Neural cell (in vitro differentiated cells): ENCODE measurements around the gene TSFM. TPM values are rescaled to one million over a fixed set of nuclear protein-coding genes. Genes with fewer than 3 reads are reported as not detected.

Experiments used
- H2AFZ ChIP-seq: fragments of 200-600, 300-800 bp; sonication (generic), shearing (Covaris generic); 2 replicates; pipeline ENCODE4 v1.6.0; 2014; ENCODE audit warnings: low read depth, mild to moderate bottlenecking, antibody characterized with exemption, low read length, moderate library complexity
- H3F3A ChIP-seq: fragments of 200-600 bp; shearing (Covaris generic); 2 replicates; pipeline ENCODE4 v1.6.1; 2016; ENCODE audit warnings: mild to moderate bottlenecking, moderate library complexity, mixed read lengths, antibody characterized with exemption, low read length; ENCODE audit not compliant: insufficient read depth, poor library complexity, severe bottlenecking
- H3K27ac ChIP-seq: fragments of 200-600, 300-800 bp; sonication (generic), shearing (Covaris generic); 2 replicates; pipeline ENCODE4 v1.5.1; 2014; ENCODE audit warnings: mild to moderate bottlenecking, low read length, moderate library complexity
- H3K27me3 ChIP-seq: fragments of 300-800, 200-600 bp; sonication (generic), shearing (Covaris generic); 2 replicates; pipeline ENCODE4 v1.6.0; 2014; ENCODE audit warnings: mild to moderate bottlenecking, low read depth, low read length, moderate library complexity; ENCODE audit not compliant: insufficient read depth
- H3K36me3 ChIP-seq: fragments of 300-800, 200-600 bp; sonication (generic), shearing (Covaris generic); 2 replicates; pipeline ENCODE4 v1.5.1; 2014; ENCODE audit warnings: mild to moderate bottlenecking, antibody characterized with exemption, low read length, moderate library complexity; ENCODE audit not compliant: insufficient read depth
- H3K4me2 ChIP-seq: fragments of 300-800, 200-600 bp; sonication (generic), shearing (Covaris generic); 2 replicates; pipeline ENCODE4 v1.6.0; 2014; ENCODE audit warnings: mild to moderate bottlenecking, low read length
- H3K4me3 ChIP-seq: fragments of 300-800, 200-600 bp; sonication (generic), shearing (Covaris generic); 2 replicates; pipeline ENCODE4 v1.5.1; 2014; ENCODE audit warnings: mild to moderate bottlenecking, low read length, moderate library complexity
- H3K79me2 ChIP-seq: fragments of 200-600 bp; shearing (Covaris generic); replicated peaks from 2 replicates; pipeline ENCODE4 v1.6.0; 2014; ENCODE audit warnings: mild to moderate bottlenecking, low read length, moderate library complexity; ENCODE audit not compliant: insufficient read depth
- H3K9ac ChIP-seq: fragments of 300-800, 200-600 bp; sonication (generic), shearing (Covaris generic); 2 replicates; pipeline ENCODE4 v1.6.1; 2016; ENCODE audit warnings: mild to moderate bottlenecking, low read length, mixed read lengths
- H3K9me2 ChIP-seq: fragments of 200-600 bp; shearing (Covaris generic); 2 replicates; pipeline ENCODE4 v1.6.1; 2016; ENCODE audit warnings: mild to moderate bottlenecking, low read length, mixed read lengths; ENCODE audit not compliant: insufficient read depth
- H3K9me3 ChIP-seq: fragments of 200-600, 300-800 bp; sonication (generic), shearing (Covaris generic); 2 replicates; pipeline ENCODE4 v1.6.1; 2016; ENCODE audit warnings: mild to moderate bottlenecking, mixed run types, low read length, moderate library complexity, mixed read lengths
- H4K20me1 ChIP-seq: fragments of 200-600 bp; shearing (Covaris generic); 2 replicates; pipeline ENCODE4 v1.6.1; 2016; ENCODE audit warnings: mild to moderate bottlenecking, mixed run types; ENCODE audit not compliant: insufficient read depth
- EP300 ChIP-seq: fragments of 450-650 bp; conservative IDR thresholded peaks from 2 replicates; pipeline ENCODE4 v1.6.1; 2014; ENCODE audit warnings: antibody characterized with exemption, mild to moderate bottlenecking, moderate library complexity; ENCODE audit not compliant: poor library complexity, severe bottlenecking
- MXI1 ChIP-seq: fragments of 450-650 bp; conservative IDR thresholded peaks from 2 replicates; pipeline ENCODE4 v1.6.1; 2014; ENCODE audit warnings: antibody characterized with exemption, mild to moderate bottlenecking; ENCODE audit not compliant: poor library complexity, severe bottlenecking
- POLR2AphosphoS5 ChIP-seq: IDR thresholded peaks from 2 replicates; pipeline ENCODE4 v1.6.1; 2012
- RAD21 ChIP-seq: fragments of 450-650 bp; conservative IDR thresholded peaks from 2 replicates; pipeline ENCODE4 v1.6.1; 2014; ENCODE audit warnings: antibody characterized with exemption, mild to moderate bottlenecking, moderate library complexity
- SMC3 ChIP-seq: fragments of 450-650 bp; conservative IDR thresholded peaks from 2 replicates; pipeline ENCODE4 v1.6.1; 2014; ENCODE audit warnings: antibody characterized with exemption, mild to moderate bottlenecking, moderate library complexity; ENCODE audit not compliant: poor library complexity
- polyA plus RNA-seq: library from polyadenylated mRNA; depleted of rRNA; stranded (reverse); fragments of >200 nt; gene quantifications from 2 replicates; pipeline ENCODE4 v1.2.3, GENCODE V29; 2014
- TF ChIP-seq, protein P1 (sequence below): fragments of 450-650 bp; IDR thresholded peaks from 2 replicates; pipeline ENCODE4 v1.5.1; 2014; ENCODE audit warnings: antibody characterized with exemption, mild to moderate bottlenecking, moderate library complexity; ENCODE audit not compliant: poor library complexity, severe bottlenecking
- TF ChIP-seq, protein P2 (sequence below): IDR thresholded peaks from 2 replicates; pipeline ENCODE4 v1.6.1; 2012; ENCODE audit warnings: borderline replicate concordance

The TSFM gene
- polyA plus RNA-seq, 1 donor from 2014 or later, result 37.8 TPM

DNA sequence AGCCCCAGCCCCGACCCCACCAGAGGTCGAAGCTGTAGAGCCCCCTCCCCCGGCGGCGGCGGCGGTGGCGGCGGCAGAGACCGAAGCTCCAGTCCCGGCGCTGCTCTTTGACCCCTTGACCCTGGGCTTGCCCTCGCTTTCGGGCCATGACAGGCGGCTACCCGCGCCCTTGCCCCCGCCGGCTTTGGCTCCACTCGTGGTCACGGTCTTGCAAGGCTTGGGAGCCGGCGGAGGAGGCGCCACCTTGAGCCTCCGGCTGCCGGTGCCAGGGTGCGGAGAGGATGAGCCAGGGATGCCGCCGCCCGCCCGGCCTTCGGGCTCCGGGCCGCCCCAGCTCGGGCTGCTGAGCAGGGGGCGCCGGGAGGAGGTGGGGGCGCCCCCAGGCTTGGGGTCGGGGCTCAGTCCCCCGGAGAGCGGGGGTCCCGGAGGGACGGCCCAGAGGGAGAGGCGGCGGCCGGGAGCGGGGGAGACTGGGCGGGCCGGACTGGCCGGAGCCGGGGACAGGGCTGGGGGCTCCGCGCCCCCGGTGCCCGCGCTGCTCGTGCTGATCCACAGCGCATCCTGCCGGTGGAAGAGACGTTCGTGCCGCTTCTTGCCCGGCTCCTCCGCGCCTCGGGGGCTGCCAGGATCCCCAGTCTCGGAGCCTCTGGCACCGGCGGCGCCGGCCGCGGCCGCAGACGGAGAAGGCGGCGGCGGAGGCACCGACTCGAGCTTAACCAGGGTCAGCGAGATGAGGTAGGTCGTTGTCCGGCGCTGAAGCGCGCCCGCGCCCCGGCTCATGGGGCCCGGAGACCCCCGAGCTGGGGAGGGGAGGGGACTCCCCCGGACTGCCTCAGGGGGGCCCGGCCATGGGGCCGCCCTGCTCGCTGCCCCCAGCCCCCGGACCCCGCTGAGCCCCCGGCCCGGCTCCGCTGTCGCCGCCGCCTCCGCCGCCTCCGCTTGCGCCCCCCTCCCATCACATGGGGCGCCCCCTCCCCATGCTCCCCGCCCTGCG, 44.8 kb upstream of the TSFM start:
- Histone ChIP-seq H3K27me3 (peaks cover 39% of the 10 kb centered on the region), H3K9ac (peak overlapping the region; percentile 95), H3K79me2 (no peaks in the 10 kb centered on the region), H3K36me3 (peaks cover 16% of the 10 kb centered on the region), H3K4me2 (peak overlapping the region; percentile 90), H3K9me3 (no peaks in the 10 kb centered on the region), H3F3A (no peaks in the 10 kb centered on the region), H2AFZ (no peak overlapping the region), H3K9me2 (no peaks in the 10 kb centered on the region), H4K20me1 (peaks cover 20% of the 10 kb centered on the region), H3K27ac (peak overlapping the region; percentile 67), H3K4me3 (peak overlapping the region; percentile 88)
- TF ChIP-seq, protein P1, sequence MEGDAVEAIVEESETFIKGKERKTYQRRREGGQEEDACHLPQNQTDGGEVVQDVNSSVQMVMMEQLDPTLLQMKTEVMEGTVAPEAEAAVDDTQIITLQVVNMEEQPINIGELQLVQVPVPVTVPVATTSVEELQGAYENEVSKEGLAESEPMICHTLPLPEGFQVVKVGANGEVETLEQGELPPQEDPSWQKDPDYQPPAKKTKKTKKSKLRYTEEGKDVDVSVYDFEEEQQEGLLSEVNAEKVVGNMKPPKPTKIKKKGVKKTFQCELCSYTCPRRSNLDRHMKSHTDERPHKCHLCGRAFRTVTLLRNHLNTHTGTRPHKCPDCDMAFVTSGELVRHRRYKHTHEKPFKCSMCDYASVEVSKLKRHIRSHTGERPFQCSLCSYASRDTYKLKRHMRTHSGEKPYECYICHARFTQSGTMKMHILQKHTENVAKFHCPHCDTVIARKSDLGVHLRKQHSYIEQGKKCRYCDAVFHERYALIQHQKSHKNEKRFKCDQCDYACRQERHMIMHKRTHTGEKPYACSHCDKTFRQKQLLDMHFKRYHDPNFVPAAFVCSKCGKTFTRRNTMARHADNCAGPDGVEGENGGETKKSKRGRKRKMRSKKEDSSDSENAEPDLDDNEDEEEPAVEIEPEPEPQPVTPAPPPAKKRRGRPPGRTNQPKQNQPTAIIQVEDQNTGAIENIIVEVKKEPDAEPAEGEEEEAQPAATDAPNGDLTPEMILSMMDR, result peak; percentile 73
- TF ChIP-seq MXI1 (peak; percentile 36), EP300 (no peak), SMC3 (peak; percentile 57), RAD21 (peak; percentile 54), POLR2AphosphoS5 (no peak)
- TF ChIP-seq, protein P2, sequence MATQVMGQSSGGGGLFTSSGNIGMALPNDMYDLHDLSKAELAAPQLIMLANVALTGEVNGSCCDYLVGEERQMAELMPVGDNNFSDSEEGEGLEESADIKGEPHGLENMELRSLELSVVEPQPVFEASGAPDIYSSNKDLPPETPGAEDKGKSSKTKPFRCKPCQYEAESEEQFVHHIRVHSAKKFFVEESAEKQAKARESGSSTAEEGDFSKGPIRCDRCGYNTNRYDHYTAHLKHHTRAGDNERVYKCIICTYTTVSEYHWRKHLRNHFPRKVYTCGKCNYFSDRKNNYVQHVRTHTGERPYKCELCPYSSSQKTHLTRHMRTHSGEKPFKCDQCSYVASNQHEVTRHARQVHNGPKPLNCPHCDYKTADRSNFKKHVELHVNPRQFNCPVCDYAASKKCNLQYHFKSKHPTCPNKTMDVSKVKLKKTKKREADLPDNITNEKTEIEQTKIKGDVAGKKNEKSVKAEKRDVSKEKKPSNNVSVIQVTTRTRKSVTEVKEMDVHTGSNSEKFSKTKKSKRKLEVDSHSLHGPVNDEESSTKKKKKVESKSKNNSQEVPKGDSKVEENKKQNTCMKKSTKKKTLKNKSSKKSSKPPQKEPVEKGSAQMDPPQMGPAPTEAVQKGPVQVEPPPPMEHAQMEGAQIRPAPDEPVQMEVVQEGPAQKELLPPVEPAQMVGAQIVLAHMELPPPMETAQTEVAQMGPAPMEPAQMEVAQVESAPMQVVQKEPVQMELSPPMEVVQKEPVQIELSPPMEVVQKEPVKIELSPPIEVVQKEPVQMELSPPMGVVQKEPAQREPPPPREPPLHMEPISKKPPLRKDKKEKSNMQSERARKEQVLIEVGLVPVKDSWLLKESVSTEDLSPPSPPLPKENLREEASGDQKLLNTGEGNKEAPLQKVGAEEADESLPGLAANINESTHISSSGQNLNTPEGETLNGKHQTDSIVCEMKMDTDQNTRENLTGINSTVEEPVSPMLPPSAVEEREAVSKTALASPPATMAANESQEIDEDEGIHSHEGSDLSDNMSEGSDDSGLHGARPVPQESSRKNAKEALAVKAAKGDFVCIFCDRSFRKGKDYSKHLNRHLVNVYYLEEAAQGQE, result no peak

DNA sequence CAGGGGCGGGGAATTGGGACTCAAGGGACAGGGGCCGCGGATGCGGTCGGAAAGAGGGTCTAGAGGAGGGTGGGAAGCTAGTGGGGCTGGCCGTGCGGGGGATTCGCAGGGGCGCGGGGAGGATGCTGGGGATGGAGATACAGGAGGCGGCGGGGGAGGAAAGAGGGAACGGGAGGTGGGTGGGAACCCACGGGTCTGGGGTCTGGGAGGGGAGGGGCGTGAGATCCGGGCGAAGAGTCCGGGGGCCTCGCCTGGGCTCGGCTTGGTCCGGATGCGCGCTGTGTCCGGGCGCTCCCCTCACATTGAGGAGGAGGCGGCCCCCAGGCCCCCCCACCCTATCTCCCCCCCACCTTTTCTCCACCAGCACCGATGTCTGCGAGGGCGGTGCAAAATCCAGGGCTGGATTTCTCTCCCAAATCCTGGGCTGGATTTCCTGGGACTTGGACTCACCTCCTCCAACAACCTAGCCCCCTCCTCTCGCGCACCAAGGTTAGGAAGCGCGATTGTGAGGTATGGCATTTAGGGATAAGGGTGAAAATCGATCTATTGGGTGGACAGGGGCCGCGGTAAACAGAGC, 43.8 kb upstream of the TSFM start, which contains the start of gene AGAP2:
AGAP2 (minus strand) TSS at position 82 of the 577 bp plus-strand sequence. CDS start 496 bp downstream, outside the sequence.
- Histone ChIP-seq H2AFZ (peak within 1 kb of the TSS; percentile 71), H3K9me2 (no peaks in the 10 kb centered on the region), H3F3A (no peaks in the 10 kb centered on the region), H3K9ac (peak within 1 kb of the TSS; percentile 95), H3K4me3 (peak within 1 kb of the TSS; percentile 88), H3K79me2 (no peaks in the 10 kb centered on the region), H3K27me3 (peaks cover 39% of the 10 kb centered on the region), H3K27ac (peak within 1 kb of the TSS; percentile 67), H4K20me1 (peaks cover 20% of the 10 kb centered on the region), H3K9me3 (no peaks in the 10 kb centered on the region), H3K4me2 (peak within 1 kb of the TSS; percentile 90), H3K36me3 (peaks cover 9% of the 10 kb centered on the region)
- TF ChIP-seq, protein P2, result peak; percentile 18
- peak; percentile 47 for TF ChIP-seq POLR2AphosphoS5
- TF ChIP-seq, protein P1, result no peak
